Activated CD4-positive, alpha-beta T cell treated with anti-CD3 and anti-CD28 coated beads, Interleukin-2, amount 50 U/mL, for 48 hours (primary cell): Measurements from ENCODE around the gene FGFR2.
"Not testable (repeated sequence)": the region's sequence is repeated elsewhere in the genome, so short reads cannot be mapped to it uniquely, and the experiment has no call there.

Source experiments
- DNase-seq, 2 experiments: peaks; one replicate each; pipeline ENCODE4 v3.0.0-alpha.2; 2020

Gene FGFR2

GRCh38 chr10:121520526-121520925 lies 77.7 kb downstream of the FGFR2 start:
- not testable (repeated sequence) for DNase-seq

GRCh38 chr10:121519901-121520493 lies 78.2 kb downstream of the FGFR2 start:
- DNase-seq, result no peak

DNA sequence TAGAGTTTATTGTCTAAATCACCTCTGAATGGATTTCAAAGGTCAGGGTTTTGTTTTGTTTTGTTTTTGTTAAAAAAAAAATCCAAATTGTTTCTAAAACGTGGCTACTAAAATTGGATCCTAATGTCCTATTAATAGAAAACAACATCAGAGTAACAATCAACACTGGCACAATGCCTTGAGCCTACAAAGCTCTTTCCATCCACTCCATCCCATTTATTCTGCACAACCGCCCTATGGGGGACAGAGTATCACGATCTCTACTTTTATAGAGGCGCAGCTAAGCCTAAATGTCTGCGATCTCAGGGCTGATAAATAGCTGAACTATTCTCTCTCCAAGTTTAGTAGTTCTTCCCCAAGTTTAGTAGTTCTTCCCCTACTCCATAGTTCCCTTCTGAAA lies 78.8 kb downstream of the FGFR2 start:
- DNase-seq, result no peak

DNA sequence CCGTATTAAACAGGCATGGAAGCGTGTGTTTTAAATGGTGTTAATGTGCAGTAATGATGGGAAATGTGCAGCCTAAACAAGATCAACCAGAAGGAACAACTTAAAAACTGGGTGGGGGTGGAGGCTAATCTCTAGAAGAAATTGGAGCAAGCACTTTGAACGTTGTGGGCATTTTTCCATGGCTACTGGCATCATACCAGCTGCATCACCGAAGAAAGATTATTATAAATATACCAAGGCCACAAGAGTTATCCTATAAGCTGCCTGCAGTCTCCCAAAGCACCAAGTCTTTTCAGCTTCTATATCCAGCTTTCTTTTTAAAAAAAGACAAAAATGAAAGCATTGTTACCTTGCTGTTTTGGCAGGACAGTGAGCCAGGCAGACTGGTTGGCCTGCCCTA lies 79.9 kb downstream of the FGFR2 start:
- DNase-seq, result no peak

GRCh38 chr10:121516093-121516865 lies 82.0 kb downstream of the FGFR2 start:
- no peak for DNase-seq

DNA sequence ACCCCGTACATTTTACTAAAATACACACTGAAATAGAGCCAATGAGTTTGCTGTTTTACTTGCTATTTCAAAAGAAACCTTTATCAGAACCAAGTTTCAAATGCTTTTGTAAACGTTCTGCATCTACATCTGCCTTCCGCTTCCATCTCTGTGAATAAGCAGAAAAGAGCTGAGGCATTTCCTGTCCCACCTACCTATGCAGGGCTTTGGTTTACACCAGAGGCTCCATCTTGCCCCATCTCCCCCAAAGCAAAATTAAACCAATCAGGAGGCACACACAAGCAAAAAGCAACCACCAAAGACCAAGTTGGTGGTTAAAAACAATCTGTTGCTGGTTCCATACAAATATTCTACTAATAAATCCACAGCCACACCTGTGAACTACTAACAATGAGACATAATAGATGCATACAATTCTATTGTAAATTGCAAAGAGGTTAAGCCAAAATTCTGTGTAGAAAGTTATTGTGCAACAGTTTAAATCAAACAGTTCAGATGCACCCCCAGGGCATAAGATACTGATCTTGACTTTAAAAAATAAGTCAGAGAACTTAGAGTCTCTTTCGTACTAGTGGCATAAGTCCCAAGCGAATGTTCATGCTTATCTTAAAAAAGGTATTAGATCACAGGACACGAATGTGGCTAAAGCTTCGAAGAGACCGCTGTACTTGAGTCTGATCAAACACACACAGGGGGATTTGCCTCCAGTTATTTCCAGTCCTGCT lies 83.9 kb downstream of the FGFR2 start:
- no peak for DNase-seq

DNA sequence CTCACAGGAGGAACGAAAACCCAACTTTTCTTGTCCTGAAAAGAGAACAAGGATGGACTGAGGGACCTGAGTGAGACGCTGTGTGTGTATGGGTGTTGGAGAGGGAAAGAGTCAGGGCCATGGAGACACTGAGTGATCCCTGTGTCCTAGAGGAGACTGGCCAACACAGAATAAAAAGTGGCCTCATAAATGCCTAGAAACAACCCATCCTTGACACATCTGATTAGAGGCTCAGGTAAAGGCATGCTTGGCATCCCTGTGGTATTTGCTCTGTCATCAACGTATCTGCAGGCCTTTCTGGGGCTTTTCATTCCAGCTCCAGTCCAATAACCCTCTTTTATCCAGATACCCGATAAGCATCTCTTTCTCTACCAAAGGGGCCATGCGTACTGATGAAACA lies 86.3 kb downstream of the FGFR2 start:
- no peak for DNase-seq

GRCh38 chr10:121511460-121511859 lies 86.8 kb downstream of the FGFR2 start:
- no peak for DNase-seq

DNA sequence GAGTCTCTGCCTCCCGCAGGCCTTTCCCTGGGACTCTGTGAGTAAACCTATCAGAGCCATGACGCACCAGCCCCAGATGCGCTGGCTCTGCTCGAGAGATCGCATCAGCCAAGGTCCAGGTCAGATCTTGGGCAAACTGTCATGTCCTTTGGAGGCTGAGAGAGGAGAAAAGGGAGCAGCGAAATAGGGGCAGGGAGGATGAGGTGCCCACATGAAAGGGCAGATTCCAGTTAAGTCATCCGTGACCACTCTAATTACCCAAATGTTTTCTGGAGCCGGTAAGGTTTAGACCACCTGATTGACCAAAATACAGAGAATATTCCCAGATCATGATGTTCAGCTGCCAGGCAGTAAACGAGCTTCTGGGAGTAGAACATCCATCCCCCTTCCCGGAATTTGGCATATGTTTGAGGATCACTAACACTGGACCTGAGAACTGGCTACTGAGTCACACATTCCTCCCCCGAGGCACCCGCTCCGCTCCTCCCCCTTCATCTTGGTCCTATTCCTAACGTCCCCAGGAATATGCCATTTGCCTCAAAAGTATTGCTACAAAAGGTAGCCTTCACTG lies 88.0 kb downstream of the FGFR2 start:
- DNase-seq, result no peak

DNA sequence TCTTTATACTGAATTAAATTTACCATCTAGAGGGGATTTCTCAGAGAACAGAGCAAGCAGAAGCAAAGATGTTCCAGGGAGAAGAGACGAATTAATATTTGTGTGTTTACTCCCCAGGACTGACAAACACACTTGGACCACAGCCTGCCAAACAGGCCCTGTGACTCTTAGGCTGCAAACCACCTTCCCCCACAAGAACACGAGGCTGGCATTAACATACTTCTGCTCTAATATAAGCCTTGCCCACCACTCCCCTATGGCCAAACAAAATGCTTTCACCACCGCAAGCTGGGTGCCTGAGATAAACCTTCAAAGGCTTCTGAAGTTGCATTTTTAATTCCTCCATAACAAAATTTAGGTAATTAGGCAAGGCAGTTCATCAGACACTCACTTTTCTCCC lies 88.4 kb downstream of the FGFR2 start:
- no peak for DNase-seq

DNA sequence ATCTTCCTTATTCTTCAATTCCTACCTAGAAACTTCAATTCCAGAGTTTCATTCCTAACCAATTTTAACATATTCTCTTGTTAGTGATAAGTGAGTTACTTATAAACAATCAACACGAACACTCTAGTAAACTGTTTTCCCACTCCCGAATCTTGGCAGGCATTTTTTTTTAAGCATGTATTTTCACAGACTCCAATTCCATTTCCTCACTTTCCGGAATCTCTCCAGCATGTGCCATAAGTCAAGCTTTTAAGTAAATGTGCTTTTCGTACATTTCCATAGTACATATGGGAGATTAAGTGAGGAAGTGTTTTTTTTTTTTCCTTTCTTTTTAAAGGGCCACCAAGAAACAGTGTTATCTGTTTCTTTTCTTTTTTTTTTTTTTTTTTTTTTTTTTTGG lies 89.1 kb downstream of the FGFR2 start:
- no peak for DNase-seq

- no peak for DNase-seq
Measured at GRCh38 chr10:121503587-121504051, 94.6 kb downstream of the FGFR2 start.

GRCh38 chr10:121501796-121502195 lies 96.4 kb downstream of the FGFR2 start:
- DNase-seq, result no peak

DNA sequence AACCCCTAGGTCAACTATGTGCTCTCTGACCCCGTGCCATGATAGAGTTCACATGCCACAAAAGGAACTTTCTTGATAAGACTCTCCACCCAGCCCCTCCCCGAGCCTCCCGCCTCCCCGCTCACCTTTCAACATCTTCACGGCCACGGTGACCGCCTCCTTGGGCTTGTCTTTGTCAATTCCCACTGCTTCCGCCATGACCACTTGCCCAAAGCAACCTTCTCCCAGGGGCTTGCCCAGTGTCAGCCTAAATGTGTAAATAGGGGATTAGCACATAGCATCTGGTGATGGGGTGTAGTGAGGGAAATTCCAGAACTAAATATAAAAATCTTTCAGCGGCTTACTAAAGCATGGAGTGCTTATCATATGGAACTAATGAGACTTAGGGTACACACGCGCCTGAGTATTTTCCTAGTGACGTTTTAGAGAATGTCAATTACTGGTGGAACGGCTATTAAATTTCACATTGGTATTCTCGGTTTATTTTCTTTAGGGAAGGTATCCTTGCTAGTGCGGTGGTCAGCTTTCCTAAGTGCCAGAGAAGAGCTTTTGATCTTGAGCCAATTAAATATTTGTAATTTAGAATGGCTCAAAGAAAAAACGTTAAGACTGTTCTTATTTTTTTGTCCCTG lies 97.4 kb downstream of the FGFR2 start:
- DNase-seq, result no peak

GRCh38 chr10:121497513-121498470 lies 100.5 kb downstream of the FGFR2 start:
- DNase-seq, result no peak

DNA sequence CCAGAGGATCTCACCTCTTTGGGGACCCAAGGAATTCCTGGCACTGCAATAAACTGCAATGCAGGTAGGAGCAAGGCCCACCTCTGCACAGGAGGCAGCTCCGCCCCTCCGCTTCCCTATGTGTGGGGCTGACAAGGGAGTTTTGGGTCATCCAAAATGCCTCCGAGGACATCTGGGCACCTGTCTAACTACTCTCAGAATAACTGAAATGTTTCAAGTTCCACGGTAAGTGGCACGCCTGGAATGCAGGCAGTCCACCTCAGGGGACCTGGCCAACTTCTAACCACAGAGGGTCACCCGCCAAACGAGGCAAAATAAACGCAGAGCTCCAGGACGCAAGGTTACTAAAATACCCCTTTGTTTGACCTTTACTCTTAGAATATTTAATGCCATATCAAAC lies 102.5 kb downstream of the FGFR2 start:
- no peak for DNase-seq

DNA sequence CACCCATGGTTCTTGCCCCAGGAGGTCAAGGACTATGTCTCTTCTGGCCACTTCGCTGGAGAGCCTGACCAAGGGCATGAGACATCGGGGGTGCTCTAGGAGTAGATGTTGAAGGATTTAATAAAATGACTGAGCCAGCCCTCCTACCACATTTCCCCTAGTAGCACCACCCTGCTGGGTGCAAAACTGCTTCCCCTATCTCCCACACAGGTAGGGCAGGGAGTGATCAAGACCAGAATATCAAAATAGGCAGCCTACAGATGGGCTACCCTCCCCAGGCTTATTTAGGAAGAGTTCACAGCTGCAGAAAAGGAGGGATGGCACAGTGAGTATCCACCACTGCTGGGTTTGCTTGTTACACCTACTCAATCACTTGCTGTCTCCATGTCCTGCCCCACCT lies 103.9 kb downstream of the FGFR2 start:
- DNase-seq, result no peak

DNA sequence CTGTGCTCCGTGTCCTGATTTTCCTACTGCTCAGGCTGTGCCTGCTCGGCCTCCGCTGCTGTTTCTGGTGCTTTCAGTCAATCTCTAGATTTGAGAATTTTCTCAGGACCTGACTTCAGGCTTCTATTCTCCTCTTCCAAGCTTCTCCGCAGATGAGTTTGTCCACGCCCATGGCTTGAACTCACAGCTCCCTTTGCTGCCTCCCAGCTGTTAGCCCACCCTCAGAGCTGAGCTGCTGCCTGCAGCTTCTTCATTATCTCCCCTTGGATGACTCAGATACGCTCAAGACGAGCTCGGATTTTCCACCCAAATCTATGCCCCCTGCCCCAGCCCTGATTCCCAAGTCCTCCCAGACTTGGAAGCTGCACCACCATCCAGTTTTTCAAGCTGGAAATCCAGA lies 104.7 kb downstream of the FGFR2 start:
- no peak for DNase-seq

- no peak for DNase-seq
Measured at GRCh38 chr10:121490871-121491519, 107.2 kb downstream of the FGFR2 start.

GRCh38 chr10:121485436-121486139 lies 112.7 kb downstream of the FGFR2 start:
- DNase-seq, result no peak

- DNase-seq, result no peak
Measured at GRCh38 chr10:121484816-121485215, 113.4 kb downstream of the FGFR2 start.
